IPS-15b (cell line): Measurements from ENCODE around the gene KIFC1.

Experiments
- H3K27me3 ChIP-seq: one replicate; pipeline ENCODE4 v1.6.1; 2013; ENCODE audit warnings: low read length; ENCODE audit not compliant: control insufficient read depth, insufficient read depth
- H3K36me3 ChIP-seq: one replicate; pipeline ENCODE4 v1.6.1; 2013; ENCODE audit warnings: low read length; ENCODE audit not compliant: control insufficient read depth, insufficient read depth
- H3K4me1 ChIP-seq: one replicate; pipeline ENCODE4 v1.6.1; 2013; ENCODE audit warnings: mild to moderate bottlenecking, low read length; ENCODE audit not compliant: control insufficient read depth, insufficient read depth
- H3K4me3 ChIP-seq: one replicate; pipeline ENCODE4 v1.5.1; 2013; ENCODE audit warnings: low read depth, low read length
- H3K9ac ChIP-seq: one replicate; pipeline ENCODE4 v1.6.1; 2013; ENCODE audit warnings: low read depth, mild to moderate bottlenecking, low read length
- H3K9me3 ChIP-seq: one replicate; pipeline ENCODE4 v1.6.1; 2013; ENCODE audit warnings: mild to moderate bottlenecking, low read length; ENCODE audit not compliant: control insufficient read depth, insufficient read depth

The KIFC1 gene

DNA sequence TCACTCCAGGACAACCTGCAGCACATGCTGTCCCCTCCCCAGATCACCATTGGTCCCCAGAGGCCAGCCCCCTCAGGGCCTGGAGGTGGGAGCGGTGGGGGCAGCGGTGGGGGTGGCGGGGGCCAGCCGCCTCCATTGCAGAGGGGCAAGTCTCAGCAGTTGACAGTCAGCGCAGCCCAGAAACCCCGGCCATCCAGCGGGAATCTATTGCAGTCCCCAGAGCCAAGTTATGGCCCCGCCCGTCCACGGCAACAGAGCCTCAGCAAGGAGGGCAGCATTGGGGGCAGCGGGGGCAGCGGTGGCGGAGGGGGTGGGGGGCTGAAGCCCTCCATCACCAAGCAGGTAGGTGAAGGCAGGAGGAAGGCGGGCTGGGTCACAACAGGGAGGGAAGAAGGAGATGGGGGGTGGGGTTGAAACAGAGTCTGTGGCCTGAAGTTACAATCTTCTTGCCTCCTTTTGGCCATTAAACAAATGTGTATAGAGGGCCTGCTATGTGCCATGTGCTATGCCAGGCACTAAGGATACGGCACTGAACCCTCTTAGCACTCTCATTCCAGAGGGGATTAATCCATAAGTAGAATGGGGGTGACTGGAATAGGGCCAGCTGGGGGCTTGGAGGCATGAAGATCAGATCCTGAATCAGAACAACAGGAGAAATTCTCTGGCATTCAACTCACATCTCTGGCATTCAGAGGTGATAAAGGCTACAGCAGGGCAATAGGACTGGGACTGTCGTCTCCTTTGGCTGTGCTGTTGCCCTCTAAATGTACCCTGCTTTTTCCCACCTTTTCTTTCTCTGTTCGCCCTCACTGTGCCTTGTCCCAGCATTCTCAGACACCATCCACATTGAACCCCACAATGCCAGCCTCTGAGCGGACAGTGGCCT lies 52.2 kb downstream of the KIFC1 start:
- Histone ChIP-seq H3K9me3 (no peaks in the 10 kb centered on the region), H3K9ac (no peak overlapping the region), H3K4me3 (no peak overlapping the region), H3K36me3 (peaks cover 89% of the 10 kb centered on the region), H3K4me1 (no peaks in the 10 kb centered on the region), H3K27me3 (no peaks in the 10 kb centered on the region)

DNA sequence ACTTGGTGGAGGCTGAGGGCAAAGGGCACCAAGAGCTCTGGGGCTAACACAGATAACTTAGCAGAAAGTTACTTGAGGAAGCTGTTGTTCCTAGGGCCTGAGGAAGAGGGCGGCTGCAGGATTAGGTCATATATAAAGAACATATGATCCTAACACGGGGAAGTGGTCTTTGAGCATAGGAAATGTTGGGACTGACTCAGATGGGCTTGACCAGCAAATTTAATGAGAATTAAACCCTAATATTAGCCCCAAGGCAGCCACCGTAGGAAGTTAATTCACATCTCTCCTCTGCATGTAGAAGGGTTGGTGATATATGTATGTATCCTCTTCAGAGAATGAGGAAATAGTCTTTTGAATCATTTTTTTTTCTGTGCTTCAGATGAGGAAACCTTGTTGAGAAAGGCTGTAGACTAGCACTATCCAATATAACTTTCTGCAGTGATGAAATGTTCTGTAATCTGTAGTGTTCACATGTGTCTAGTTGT lies 53.5 kb downstream of the KIFC1 start:
- H3K9ac ChIP-seq, result no peak overlapping the region
- H3K9me3 ChIP-seq, result no peaks in the 10 kb centered on the region
- H3K4me3 ChIP-seq, result no peak overlapping the region
- H3K36me3 ChIP-seq, result peaks cover 89% of the 10 kb centered on the region
- H3K27me3 ChIP-seq, result no peaks in the 10 kb centered on the region
- H3K4me1 ChIP-seq, result no peaks in the 10 kb centered on the region

DNA sequence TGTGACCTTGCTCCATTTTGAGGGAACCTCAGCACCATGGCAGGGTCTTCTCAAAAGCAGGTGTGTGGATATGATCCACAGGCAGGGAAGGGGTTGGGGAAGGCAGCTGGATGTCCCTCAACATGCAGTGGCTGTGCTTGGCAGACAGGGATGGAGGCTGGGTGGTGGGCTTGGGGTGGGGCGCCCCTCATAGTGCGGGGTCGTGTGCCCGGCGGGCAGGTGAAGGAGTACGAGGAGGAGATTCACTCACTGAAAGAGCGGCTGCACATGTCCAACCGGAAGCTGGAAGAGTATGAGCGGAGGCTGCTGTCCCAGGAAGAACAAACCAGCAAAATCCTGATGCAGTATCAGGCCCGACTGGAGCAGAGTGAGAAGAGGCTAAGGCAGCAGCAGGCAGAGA lies 54.7 kb downstream of the KIFC1 start:
- H3K9ac ChIP-seq, result no peak overlapping the region
- H3K9me3 ChIP-seq, result no peaks in the 10 kb centered on the region
- H3K4me1 ChIP-seq, result no peaks in the 10 kb centered on the region
- H3K36me3 ChIP-seq, result peaks cover 83% of the 10 kb centered on the region
- H3K27me3 ChIP-seq, result no peaks in the 10 kb centered on the region
- no peak overlapping the region for H3K4me3 ChIP-seq

DNA sequence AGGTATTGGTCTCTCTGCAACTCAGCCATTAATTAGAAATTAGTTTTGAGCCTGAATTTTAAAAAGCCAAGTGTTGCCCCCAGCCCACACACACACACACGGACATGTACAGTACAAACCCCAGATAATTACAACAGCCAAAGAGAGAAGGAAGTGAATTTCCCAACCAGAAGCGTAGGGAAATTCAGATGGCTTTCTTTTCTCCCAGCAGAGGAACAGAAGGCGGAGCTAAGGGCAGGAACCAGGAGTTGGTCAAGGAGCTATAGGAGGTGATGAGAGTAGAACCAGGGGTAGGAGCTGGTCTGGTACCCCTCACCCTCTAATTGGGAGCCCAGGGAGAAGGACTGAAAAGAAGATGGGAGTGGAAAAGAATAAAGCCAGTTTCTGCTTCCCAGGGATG lies 58.8 kb downstream of the KIFC1 start:
- Histone ChIP-seq H3K9ac (no peak overlapping the region), H3K9me3 (no peaks in the 10 kb centered on the region), H3K36me3 (peaks cover 49% of the 10 kb centered on the region), H3K27me3 (no peaks in the 10 kb centered on the region), H3K4me1 (peaks cover 2% of the 10 kb centered on the region), H3K4me3 (no peak overlapping the region)

DNA sequence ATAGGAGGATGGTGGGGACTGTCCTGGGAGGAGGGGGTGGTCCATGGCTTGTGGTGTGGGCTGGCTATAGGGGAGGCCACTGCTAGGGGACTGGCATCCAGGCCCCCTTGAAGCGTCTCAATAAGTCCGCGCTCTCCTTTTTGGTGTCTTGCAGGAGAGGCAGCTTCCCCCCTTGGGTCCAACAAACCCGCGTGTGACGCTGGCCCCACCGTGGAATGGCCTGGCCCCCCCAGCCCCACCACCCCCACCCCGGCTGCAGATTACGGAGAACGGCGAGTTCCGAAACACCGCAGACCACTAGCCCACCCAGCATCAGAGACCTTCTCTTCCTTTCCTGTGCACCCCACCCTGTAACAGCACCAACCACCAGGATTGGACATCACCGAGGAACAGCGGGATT lies 60.0 kb downstream of the KIFC1 start:
- H3K36me3 ChIP-seq, result peaks cover 47% of the 10 kb centered on the region
- no peak overlapping the region for H3K9ac ChIP-seq
- no peaks in the 10 kb centered on the region for H3K27me3 ChIP-seq
- H3K9me3 ChIP-seq, result no peaks in the 10 kb centered on the region
- no peak overlapping the region for H3K4me3 ChIP-seq
- H3K4me1 ChIP-seq, result peaks cover 2% of the 10 kb centered on the region

DNA sequence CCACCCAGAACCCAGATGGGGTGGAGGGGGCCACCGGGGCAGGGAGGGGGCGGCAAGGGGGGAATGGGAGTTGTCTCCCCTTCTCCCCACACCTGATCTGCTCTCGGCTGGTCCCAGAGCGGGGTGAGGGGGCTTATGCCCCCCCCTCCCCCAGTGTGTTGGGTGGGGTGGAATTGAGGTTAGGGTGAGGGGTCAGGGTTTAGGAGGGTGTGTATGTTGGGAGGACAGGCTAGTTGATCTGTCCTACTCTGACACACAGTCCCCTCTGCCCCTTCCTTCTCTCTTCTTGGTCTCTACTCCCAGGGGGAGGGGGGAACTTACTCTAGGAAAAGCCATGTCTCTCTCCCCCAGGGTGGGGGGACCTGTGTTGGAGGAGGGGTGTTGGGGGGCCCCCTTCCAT lies 60.9 kb downstream of the KIFC1 start:
- Histone ChIP-seq H3K4me3 (no peak overlapping the region), H3K4me1 (peaks cover 2% of the 10 kb centered on the region), H3K9me3 (no peaks in the 10 kb centered on the region), H3K27me3 (no peaks in the 10 kb centered on the region), H3K9ac (no peak overlapping the region), H3K36me3 (peaks cover 39% of the 10 kb centered on the region)

DNA sequence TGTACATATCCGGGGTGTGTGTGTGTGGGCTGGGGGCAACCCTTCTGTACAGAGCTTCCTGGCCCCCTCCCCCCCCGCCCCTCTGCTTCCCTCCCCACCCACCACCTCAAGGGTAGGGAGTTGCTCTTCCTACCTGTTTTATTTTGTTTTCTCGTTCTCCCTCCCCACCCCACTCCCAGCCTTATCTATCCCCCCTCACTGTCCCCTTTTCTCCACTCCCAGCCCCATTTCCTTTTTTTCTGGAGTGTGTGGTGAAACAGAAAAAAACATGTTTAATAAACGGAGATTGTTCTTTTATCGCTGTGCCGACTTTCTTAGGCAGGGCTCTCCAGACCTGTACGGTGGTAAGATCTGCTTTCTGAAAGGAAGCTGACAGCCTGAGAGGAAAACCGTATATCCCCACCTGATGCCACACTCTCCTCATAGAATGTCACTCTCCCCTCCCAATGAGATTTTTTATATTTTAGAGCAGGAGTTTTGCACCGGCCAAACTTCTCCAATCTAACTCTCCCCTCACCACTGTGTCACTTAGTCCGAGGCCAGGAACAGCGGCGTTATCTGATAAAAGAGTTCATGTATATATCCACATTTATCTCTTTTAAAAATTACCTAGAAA lies 61.9 kb downstream of the KIFC1 start:
- H3K36me3 ChIP-seq, result peaks cover 29% of the 10 kb centered on the region
- no peak overlapping the region for H3K9ac ChIP-seq
- no peaks in the 10 kb centered on the region for H3K27me3 ChIP-seq
- H3K4me1 ChIP-seq, result peaks cover 2% of the 10 kb centered on the region
- H3K9me3 ChIP-seq, result no peaks in the 10 kb centered on the region
- peak overlapping the region; percentile 80 for H3K4me3 ChIP-seq

DNA sequence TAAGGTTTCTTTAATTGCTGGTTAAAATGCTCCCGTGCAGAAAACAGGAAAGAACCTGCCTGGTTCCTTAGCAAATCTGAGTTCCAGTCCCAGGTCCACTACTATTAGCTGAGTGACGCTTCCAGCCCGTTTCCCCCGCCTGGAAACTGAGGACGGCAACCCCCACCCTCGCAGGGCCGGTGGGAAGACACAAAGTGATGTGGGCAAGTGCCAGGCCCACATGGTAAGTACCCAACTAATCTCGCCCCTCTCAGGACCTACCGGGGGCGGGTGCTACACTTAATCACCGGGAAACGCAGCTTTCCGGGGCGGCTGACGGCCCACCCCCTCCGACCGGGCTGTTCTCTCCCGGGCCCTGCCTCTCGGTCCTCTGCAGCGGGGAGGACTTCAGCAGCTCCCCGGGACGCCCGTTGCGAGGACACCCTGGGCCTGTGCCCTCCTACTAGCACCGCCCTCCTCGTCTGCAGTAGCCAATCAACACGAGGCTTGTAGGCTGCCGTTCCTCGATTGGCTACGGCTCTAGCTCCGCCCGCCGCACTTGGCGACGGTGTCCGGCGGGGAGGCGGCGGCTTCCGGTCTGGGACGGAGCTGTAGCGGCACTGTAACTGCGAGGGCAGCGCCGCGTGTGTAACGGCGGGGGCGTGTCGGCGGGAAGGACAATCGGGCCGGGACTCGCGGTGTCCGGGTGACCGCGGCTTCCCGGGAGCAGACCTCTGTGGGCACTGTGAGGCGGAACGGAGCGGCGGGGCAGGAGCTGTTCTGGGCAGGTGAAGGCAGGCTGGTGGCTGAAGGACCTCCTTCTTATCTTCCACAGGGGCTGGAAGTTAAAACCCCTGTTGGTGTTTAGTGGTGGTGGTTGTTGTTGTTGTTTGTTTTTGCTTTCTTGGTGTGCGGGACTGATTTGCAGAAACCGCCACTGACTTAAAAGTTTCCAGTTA lies 62.7 kb downstream of the KIFC1 start, which contains the start of gene ZBTB9:
Gene ZBTB9, plus strand, starts transcription at position 568 of the 938 bp plus-strand sequence. CDS start 525 bp downstream, outside the sequence.
- peak within 1 kb of the TSS; percentile 80 for H3K4me3 ChIP-seq
- peaks cover 22% of the 10 kb centered on the region for H3K36me3 ChIP-seq
- peaks cover 2% of the 10 kb centered on the region for H3K27me3 ChIP-seq
- H3K9me3 ChIP-seq, result no peaks in the 10 kb centered on the region
- H3K4me1 ChIP-seq, result peaks cover 2% of the 10 kb centered on the region
- peak within 1 kb of the TSS; percentile 74 for H3K9ac ChIP-seq

DNA sequence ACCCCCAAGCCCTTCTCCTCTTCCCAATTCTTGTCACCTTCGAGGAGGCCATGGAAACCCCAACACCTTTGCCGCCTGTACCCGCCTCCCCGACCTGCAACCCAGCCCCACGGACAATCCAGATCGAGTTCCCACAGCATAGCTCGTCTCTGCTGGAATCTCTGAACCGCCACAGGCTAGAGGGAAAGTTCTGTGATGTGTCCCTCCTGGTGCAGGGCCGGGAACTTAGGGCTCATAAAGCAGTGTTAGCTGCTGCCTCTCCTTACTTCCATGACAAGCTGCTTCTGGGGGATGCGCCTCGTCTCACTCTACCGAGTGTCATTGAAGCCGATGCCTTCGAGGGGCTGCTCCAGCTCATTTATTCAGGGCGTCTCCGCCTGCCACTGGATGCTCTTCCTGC lies 63.4 kb downstream of the KIFC1 start:
- Histone ChIP-seq H3K4me3 (peak overlapping the region; percentile 80), H3K4me1 (peaks cover 2% of the 10 kb centered on the region), H3K9me3 (no peaks in the 10 kb centered on the region), H3K27me3 (peaks cover 2% of the 10 kb centered on the region), H3K36me3 (peaks cover 19% of the 10 kb centered on the region), H3K9ac (peak overlapping the region; percentile 74)

DNA sequence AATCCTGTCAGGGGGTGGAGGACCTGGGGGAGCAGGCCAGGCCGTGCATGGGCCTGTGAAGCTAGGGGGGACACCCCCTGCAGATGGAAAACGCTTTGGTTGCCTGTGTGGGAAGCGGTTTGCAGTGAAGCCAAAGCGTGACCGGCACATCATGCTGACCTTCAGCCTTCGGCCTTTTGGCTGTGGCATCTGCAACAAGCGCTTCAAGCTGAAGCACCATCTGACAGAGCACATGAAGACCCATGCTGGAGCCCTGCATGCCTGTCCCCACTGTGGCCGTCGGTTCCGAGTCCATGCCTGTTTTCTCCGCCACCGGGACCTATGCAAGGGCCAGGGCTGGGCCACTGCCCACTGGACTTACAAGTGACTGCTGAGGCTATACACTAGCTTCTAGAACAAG lies 64.5 kb downstream of the KIFC1 start:
- peaks cover 2% of the 10 kb centered on the region for H3K4me1 ChIP-seq
- H3K36me3 ChIP-seq, result peaks cover 12% of the 10 kb centered on the region
- H3K27me3 ChIP-seq, result peaks cover 2% of the 10 kb centered on the region
- H3K9me3 ChIP-seq, result no peaks in the 10 kb centered on the region
- no peak overlapping the region for H3K9ac ChIP-seq
- H3K4me3 ChIP-seq, result no peak overlapping the region

DNA sequence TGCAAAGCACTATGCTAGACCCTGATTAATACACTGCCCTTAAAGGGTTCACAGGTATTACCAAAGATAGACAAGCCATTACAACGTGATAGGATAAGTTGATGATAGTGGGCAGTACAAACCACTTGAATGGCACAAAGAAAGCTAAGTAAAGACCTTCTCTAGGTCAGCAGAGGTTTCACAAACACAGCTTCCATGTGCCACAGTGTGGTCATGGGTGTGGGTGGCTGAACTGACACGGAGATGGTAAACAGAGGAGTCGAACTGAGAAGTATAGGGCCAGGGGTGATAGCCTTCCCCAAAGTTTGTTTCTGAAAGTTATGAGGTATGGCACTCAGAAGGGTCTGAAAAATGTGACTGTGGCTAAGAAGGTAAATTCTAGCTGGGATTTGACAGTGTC lies 67.1 kb downstream of the KIFC1 start:
- Histone ChIP-seq H3K4me3 (no peak overlapping the region), H3K36me3 (peaks cover 12% of the 10 kb centered on the region), H3K4me1 (peaks cover 2% of the 10 kb centered on the region)

More for the DNA sequence above, 67.1 kb downstream of the KIFC1 start:
- Histone ChIP-seq H3K9ac (no peak overlapping the region), H3K27me3 (peaks cover 2% of the 10 kb centered on the region), H3K9me3 (no peaks in the 10 kb centered on the region)
